ENCODE data around the gene MACROD2.

GRCh38 chr20:15916623-15917022 is 1921.3 kb downstream of the MACROD2 start:
- TF ChIP-seq, protein P1, sequence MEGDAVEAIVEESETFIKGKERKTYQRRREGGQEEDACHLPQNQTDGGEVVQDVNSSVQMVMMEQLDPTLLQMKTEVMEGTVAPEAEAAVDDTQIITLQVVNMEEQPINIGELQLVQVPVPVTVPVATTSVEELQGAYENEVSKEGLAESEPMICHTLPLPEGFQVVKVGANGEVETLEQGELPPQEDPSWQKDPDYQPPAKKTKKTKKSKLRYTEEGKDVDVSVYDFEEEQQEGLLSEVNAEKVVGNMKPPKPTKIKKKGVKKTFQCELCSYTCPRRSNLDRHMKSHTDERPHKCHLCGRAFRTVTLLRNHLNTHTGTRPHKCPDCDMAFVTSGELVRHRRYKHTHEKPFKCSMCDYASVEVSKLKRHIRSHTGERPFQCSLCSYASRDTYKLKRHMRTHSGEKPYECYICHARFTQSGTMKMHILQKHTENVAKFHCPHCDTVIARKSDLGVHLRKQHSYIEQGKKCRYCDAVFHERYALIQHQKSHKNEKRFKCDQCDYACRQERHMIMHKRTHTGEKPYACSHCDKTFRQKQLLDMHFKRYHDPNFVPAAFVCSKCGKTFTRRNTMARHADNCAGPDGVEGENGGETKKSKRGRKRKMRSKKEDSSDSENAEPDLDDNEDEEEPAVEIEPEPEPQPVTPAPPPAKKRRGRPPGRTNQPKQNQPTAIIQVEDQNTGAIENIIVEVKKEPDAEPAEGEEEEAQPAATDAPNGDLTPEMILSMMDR (optimal IDR thresholded peaks at IDR 0.05 in 1 of 3, IDR thresholded peaks at IDR 0.05 in 1 of 3, conservative IDR thresholded peaks at IDR 0.05 in 1 of 3; ENCODE audit: extremely low read depth in 1 of 3, insufficient read depth in 2 of 3, low read length in 3 of 3): no peak
- no peak for TF ChIP-seq EZH2 (IDR thresholded peaks at IDR 0.05; ENCODE audit: low read length)
